Inflammatory macrophage treated with lipopolysaccharide for 1 hour (primary cell): ENCODE results near the gene KIF20B.
"Not testable (repeated sequence)": the region's sequence is repeated elsewhere in the genome, so short reads cannot be mapped to it uniquely, and the experiment has no call there.

ENCODE experiments used
- DNase-seq, 2 donors: peaks; one replicate each; pipeline ENCODE4 v3.0.0-alpha.2; 2020 to 2022

KIF20B gene

DNA sequence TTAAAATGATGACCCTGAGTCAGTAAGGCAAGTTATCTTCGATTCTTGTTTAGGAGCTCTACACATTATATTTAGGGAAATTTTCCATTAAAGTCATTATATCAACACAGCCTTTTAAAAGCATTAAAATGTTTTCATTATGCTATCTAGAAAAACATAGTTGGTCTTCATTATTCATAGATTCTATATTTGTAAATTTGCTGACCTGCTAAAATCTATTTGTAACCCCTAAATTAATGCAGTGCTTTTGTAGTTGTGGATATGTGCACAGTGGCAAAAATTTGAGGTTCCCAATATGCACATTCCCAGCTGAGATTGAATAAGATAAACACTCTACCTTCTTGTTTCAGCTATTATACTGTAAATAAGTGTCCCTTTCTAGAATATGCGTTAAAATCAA, 81.1 kb downstream of the KIF20B start:
- no peak for DNase-seq

DNA sequence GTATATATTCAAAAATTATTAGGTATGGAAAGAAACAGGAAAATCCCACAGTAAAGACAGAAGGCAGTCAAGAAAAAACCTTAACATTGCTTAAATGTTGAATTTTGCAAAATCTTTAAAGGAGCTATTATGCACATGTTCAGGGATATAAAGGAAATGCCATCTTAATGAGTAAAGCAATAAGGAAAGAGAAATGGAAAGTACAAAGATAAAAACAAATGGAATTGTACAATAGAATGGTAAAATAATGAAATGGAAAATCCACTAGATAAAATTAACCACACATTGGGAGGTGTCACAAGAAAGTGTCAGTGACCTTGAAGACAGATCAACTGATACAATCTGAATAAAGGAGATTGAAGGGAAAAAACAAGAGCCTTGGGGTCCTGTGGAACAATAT, 82.0 kb downstream of the KIF20B start:
- no peak for DNase-seq

DNA sequence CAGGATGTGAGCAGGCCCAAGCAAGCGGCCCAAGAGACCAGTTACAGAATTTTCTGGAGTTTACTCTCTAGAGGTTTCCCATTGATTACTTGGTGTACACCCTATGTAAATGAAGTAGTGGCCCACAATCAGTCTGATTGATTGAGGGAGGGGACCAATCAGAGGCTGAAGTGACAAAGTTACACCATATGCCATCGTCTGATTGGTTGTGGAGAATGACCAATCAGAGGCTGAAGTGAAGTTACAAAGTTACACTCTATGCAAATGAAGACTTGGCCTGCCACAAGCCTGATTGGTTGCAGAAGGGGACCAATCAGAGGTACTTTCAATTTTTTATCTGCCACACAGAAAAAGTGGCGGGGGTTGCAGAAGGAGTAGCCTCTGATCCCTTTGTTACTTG, 83.7 kb downstream of the KIF20B start:
- DNase-seq: no peak

DNA sequence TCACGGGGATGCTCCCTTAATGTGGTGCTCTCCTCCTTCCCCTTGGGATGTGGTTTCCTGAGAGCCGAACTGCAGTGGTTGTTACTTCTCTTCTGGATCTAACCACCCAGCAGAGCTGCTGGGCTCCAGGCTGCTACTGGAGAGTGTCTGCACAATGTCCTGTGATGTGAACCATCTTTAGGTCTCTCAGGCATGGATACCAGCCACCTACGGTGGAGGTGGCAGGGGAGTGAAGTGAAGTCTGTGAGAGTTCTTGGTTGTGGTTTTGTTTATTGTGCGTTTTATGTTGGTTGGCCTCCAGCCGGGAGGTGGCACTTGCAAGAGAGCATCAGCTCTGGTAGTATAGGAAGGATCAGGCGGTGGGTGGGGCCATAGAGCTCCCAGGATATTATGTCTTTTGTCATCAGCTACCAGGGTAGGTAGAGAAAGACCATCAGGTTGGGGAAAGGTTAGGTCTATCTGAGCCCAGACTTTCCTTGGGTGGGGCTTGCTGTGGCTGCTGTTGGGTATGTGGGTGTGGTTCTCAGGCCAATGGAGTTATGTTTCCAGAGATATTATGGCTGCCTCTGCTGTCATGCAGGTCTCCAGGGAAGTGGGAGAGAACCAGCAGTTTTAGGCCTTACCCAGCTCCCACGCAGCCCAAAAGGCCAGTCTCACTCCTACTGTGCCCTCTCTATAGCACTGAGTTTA, 87.9 kb downstream of the KIF20B start:
- no peak for DNase-seq

DNA sequence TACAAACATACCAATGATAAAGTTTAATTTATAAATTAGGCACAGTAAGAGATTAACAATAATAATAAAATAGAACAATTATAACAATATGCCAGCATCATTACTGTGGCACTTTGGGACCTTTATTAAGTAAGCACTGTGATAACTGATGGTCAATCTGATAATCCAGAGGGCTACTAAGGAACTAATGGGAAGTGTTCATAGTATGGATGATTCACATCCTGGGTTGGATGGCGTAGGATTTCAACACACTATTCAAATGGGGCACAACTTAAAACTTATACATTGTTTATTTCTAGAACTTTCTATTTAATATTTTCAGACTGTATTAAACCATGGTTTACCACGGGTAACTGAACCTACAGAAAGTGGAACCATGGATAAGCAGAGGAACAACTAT, 90.8 kb downstream of the KIF20B start:
- DNase-seq: peak in 1 of 2 donors; percentile 9

DNA sequence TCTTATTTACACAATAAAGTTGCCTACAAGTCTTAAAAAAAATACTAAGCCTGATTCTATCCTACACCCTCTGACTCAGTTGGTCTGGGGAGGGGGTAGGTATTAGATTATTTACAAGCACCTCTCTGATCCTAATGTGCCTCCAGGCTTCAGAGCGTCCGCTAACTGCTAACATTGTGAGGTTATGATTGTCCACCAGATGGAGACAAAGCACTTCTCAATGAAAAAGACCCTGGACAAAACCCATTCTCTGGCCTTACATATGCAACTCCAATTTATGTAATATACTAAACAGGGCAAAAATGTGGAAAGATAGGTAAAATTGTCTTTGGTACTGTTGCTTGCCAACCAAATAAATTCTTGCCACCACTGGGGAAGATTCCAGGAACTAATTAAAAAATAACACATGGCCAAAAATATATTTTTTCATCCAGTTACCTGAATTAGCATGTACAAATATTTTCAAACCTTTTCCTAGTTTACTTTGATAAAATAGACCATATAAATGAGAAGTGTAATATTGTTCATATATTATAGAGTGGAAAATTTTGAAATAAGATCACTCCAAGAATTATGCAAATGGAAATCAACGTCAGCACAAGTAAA, 92.4 kb downstream of the KIF20B start:
- peak; percentile 38 to 90 for DNase-seq

DNA sequence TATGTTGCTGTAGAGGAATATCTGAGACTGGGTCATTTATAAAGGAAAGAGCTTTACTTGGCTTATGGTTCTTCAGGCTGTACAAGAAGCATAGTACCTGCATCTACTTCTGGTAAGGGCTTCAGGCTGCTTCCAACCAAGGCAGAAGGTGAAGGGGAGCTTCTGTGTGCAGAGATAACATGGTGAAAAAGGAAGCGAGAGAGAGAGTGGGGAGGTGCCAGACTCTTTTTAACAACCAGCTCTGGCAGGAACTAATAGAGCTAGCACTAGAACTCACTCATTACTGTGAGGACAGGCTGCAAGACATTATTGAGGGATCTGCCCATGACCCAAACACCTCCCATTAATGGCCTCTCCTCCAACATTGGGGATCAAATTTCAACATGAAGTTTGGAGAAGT, 94.5 kb downstream of the KIF20B start:
- no peak for DNase-seq

DNA sequence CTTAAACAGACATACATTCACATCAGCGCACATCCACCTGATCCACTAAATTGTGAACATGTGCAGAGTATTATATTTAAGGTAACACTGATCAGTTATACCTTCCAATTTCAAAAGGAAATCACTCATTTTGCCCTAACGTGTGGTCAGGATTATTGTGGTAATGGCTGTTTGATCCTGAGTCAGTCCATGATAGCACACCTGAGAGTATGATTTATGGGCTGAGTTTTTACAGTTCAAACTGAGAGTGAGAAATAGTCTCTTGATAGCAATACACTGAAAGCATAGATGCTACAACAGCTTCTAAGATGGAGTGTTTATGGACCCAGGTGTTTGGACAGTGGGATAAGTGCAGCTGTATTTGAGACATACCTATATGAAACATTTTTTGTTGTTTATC, 96.7 kb downstream of the KIF20B start:
- no peak for DNase-seq

DNA sequence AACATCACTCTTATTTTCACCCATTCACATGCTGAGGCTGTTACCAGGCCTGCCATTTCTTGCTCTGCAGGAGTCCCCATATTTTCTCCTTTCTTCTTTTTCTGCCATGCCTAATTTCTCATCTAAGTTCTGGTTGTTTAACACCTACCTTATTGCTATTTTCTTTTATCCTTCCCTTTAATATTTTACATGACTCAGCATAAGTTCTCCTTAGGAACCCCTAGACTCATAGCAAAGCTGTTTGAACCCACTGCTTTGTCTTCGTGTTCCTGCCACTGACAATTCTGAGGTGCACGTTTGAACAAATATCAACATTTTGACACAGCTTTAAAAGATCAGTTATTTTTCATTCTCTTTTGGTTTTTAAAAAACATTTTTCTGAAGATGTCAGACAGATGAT, 98.2 kb downstream of the KIF20B start:
- no peak for DNase-seq

DNA sequence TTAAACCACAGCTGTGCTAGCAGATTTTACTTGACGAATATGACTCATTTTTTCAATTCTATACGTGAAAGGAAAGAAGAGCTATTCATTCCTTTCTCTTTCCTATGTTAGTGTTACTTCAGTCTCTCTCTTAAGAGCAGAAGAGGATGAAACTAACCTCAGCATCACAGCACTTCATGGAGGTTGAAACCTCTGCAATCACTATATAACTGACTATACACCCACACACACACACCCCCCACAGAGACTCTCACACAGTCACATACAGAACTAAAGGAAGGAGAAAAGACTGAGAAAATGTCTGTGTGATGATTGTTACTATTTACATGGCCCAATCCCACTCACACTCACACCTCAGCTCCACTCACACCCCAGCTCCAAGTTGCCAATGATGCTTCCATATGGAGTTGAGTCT, 104.2 kb downstream of the KIF20B start:
- DNase-seq: no peak

DNA sequence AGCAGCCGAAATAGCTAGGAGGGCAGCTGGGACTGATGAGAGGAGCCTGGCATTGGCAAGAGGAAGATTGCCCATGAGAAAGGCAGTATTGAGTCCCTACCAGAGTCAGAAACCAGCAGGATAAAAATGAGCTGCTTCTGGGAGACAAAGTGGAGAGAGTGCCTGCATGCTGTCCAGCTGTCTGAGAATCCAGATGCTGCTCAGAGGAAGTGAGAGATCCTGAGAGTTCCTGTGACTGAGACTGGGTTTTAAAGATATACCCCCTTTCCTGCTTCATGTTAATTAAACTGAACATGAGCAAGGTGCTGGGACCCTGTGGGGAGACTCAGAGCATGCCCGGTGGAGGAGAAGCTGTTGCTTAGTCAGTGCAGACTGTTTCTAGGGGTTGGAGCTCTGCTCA, 107.5 kb downstream of the KIF20B start:
- DNase-seq: no peak

DNA sequence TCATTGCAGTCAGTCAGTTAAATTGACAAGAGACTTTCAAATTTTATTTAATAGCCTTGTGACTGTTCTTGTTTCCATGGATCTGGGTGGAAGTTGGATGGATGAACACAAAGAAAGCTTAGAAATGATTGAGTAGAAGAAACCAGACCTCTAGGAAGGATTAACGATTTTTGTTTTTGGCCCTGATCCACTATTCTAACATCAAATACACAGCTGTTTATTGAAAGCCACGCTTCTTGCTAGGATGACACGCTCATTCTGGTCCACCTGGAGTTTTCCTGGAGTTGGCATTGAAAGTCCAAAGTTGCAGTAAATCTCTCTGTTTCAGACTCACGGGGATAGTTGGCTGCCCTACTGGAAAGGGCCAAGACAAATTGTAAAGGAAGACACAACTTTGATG, 108.4 kb downstream of the KIF20B start:
- no peak for DNase-seq

DNA sequence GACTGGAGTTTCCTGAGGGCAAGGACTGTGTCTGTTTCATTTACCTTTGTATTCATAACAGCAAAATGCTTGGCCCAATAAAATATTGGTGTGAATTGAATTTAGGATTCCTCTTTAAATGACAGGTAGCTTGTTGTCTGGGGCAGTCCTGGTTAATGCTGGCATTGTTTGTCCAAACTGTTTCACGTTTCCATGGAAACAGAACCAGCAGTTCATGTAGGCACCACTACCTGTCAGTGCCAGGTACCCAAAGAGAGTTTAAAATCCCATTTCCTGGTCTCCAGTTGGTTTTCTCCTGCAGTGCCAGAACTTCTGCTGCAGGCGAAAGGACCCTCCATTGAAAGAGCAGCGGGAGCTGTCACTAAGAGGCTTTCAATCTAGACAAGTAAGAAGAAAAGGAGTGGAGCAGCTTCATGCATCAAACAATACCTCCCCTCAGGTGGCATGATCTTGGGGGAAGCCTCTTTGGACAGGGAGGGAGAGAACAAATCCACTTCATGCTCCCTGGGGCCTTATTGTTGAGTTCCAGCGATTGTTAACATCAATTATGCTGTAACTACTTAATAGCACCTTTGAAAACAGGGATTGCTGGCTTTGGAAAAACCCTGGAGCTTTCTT, 109.6 kb downstream of the KIF20B start:
- no peak for DNase-seq

DNA sequence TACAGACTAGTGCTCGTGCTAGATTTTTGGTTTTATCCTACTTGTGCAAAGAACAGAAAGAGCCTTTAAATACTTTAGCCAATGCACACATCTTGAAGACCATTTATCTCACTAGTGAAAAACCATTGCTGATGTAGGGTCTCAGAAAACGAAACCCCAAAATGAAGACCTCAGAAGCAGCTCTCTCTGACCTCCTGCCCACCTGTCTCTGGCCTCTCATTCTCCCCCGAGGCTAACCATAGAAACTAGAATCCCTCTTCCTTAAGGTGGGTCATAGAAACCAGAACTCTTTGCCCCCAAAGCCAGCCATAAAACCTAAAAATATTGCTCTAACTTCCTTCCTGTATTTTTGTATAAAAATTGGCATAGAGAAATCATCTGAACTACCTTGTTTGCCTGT, 112.2 kb downstream of the KIF20B start:
- no peak for DNase-seq

DNA sequence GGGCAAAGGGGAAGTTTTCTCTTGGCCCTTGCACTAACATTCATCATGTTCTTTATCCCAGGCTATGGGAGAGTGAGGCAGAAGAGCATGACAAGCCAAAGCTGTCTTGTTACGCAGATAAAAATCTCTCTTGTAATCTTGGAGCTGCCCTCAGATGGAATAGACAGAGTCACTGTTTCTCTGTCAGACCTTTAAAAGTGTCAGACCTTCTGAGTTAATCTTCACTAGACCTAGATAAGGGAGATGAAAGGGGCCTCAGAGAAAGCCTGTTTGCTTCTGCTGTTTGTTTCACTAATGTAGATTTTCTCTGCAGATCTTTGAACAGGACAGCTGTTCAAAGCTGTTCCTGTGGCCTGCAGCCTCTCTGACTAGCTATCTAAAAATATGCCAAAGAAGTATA, 112.9 kb downstream of the KIF20B start:
- DNase-seq: no peak

DNA sequence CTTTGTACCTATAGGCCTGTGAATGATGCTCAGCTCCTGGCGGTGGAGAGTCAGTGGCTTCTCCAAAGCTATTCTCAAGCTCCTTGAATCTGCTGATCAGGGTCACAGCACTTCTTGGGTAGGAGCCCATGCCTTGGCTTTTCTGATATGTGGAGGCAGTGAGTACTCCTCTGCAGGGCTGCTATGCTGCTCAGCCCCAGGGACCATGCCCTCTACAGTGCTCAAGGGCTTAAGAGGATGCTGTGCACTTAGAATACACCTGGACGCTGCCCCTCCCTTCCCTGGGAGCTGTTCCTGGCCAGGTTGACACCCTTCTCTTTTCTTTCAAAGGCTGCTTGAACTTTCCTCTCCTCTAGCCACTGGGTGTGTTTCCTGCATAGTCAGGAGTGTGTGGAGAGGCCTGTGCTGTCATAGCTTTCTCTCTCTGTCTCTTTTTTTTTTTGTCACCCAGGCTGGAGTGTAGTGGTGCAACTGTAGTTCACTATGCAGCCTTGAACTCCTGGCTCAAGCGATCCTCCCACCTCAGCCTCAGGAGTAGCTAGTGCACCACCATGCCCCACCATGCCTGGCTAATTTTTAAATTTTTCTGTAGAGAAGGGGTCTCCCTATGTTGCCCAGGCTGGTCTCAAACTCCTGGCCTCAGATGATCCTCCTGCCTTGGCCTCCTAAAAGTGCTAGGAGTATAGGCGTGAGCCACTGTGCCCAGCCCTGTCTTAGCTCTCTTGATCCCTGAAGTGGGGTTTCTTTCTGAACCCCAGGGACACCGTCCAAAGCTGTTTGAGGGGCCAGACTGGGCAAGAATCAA, 113.9 kb downstream of the KIF20B start:
- DNase-seq: no peak

DNA sequence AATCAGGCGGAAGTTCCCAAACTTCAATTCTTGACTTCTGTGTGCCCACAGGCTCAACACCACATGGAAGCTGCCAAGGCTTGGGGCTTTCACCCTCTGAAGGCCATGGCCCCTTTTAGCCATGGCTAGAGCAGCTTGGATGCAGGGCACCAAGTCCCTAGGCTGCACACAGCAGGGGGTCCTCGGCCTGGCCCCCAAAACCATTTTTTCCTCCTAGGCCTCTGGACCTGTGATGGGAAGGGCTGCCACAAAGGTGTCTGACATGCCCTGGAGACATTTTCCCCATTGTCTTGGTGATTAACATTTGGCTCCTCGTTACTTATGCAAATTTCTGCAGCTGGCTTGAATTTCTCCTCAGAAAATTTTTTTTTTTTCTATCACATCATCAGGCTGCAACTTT, 117.6 kb downstream of the KIF20B start:
- DNase-seq: not testable (repeated sequence)
